ENCODE data around the gene QPRT. TPM values are rescaled to one million over a fixed set of nuclear protein-coding genes. Genes with fewer than 3 reads are reported as not detected.
"Not testable (repeated sequence)": the region's sequence is repeated elsewhere in the genome, so short reads cannot be mapped to it uniquely, and the experiment has no call there.

QPRT gene
- polyA plus RNA-seq, 1 donor: 80.1 TPM

DNA sequence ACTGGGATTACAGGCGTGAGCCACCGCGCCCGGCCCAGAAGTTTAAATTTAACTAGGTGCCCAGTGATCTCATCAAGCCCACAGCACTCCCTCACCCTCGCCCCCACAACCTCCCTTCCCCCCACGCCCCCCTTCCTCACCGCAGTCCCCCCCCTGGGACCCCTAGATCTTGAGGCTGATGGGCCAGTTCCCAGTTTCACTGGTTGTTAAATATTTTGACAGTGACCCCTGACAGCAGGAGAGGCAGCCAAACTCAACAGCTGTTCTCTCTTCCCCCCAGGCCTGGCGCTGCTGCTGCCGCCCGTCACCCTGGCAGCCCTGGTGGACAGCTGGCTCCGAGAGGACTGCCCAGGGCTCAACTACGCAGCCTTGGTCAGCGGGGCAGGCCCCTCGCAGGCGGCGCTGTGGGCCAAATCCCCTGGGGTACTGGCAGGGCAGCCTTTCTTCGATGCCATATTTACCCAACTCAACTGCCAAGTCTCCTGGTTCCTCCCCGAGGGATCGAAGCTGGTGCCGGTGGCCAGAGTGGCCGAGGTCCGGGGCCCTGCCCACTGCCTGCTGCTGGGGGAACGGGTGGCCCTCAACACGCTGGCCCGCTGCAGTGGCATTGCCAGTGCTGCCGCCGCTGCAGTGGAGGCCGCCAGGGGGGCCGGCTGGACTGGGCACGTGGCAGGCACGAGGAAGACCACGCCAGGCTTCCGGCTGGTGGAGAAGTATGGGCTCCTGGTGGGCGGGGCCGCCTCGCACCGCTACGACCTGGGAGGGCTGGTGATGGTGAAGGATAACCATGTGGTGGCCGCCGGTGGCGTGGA is 15.6 kb downstream of the QPRT start:
- peak; percentile 58 for DNase-seq

DNA sequence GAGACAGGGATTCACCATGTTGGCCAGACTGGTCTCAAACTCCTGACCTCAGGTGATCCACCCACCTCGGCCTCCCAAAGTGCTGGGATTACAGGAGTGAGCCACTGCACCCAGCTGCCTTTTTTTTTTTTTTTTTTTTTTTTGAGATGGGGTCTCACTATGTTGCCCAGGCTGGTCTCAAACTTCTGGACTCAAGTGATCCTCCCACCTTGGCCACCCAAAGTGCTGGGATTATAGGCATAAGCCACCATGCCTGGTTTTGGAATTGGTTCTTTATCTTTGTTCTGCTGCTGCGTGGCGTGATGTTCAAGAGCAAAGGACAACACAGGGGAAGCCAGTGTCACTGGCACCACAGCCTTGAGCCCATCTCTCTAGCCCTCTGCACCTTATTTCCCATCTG is 16.7 kb downstream of the QPRT start:
- not testable (repeated sequence) for DNase-seq

DNA sequence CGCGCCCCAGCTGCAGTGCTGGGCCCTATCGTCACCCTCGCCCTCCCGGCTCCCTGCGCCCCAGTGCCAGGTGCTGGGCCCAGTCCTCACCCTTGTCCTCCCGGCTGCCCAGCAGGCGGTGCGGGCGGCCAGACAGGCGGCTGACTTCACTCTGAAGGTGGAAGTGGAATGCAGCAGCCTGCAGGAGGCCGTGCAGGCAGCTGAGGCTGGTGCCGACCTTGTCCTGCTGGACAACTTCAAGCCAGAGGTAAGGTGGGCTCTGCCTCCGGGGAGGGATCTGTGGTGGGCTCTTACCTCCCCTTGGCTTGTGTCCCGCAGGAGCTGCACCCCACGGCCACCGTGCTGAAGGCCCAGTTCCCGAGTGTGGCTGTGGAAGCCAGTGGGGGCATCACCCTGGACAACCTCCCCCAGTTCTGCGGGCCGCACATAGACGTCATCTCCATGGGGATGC is 17.9 kb downstream of the QPRT start:
- no peak for DNase-seq

DNA sequence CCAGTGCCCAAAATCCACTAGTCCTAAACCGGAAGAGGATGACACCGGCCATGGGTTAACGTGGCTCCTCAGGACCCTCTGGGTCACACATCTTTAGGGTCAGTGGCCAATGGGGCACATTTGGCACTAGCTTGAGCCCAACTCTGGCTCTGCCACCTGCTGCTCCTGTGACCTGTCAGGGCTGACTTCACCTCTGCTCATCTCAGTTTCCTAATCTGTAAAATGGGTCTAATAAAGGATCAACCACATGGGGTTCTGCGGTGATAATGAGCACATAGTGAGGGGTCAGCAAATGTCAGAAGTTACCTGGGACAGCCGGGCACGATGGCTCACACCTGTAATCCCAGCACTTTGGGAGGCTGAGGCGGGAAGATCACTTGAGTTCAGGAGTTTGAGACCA is 18.4 kb downstream of the QPRT start:
- DNase-seq: no peak

DNA sequence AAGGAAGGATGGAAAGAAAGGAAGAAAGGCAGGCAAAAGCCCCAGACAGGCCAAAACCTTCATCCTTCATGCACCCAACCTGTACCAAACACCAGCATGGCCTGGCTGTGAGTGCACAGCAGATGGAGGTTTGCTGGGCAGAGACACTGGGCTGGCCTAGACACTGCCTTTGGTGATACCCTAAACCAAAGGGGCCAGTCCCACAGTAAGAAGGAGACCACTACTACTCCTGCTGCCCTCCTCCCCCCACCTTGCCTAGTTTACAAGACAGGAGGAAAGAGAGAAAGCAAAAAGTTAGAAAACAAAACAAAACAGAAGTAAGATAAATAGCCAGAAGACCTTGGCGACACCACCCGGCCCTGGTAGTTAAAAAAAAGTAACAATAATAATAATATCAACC is 19.1 kb downstream of the QPRT start:
- no peak for DNase-seq

DNA sequence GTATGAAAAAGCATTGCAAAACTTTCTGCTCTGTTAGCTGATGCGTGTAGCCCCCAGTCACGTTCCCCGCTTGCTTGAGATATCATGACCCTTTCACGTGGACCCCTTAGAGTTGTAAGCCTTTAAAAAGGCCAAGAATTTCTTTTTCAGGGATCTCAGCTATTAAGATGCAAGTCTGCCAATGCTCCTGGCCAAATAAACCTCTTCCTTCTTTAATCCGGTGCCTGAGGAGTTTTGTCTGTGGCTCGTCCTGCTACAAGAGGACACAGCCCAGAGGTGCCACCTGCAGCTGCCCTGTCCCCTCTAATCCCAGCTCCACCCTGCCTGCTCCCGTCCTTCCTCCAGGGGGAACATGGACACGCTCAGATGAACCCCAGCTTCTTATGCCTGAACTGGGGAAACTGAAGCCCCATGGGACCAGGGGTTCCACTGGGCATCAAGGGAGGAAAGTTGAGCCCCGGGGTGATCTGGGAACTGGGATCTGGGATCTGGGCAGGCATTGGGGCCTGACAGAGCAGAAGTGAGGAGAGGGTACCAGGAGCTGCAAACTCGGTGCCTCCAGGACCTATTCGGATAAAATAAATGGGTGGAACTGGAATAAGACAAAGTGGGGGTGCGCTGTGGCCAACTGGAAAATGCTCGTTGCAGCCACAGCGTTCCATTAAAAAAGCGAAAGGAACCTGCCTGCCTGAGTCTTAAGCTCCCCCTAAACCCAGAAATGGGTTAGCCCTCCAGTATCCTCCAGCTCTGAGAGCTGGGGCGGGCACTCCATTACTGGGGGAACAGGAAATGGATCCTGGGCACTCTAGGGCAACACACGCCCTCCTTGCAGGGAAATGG is 19.7 kb downstream of the QPRT start:
- no peak for DNase-seq

DNA sequence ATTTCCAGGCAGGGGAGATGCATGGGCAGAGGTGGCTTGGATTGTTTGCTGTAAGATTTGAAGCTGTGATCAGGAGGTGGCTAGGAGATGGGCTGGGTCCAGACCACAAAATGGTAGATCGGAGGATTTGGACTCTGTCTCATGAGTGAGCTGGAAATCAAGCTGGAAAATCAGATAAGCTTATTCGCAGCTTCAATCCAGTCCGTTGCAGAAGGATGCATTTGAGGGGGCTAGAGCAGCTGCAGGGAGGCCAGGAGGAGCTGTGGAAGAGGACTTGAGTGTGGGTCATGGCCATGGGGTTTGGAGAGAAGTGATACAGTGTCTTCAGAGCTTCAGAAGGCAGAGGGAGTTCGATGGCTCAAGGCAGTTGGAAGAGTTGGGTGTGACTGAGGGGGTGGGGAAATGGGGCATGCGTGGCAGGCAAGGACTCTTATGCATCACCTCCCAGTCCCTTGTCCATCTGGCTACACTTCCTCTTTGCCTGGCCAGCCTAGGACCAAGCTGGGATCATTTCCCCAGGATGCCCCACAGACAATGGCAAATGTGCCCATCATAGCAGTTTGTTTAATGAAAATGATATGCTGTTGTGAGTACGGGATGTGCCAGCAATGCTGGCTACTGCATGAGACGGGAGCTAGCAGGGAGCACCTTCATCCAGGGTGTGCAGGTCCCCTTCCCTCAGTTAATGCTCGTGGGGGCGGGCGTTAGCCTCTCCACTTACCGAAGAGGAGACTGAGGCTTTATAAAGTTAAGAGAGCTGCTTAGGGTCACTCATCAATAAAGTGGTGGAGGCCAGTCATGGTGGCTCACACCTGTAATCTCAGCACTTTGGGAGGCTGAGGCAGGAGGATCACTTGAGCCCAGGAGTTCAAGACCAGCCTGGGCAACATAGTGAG is 20.6 kb downstream of the QPRT start:
- DNase-seq: no peak

DNA sequence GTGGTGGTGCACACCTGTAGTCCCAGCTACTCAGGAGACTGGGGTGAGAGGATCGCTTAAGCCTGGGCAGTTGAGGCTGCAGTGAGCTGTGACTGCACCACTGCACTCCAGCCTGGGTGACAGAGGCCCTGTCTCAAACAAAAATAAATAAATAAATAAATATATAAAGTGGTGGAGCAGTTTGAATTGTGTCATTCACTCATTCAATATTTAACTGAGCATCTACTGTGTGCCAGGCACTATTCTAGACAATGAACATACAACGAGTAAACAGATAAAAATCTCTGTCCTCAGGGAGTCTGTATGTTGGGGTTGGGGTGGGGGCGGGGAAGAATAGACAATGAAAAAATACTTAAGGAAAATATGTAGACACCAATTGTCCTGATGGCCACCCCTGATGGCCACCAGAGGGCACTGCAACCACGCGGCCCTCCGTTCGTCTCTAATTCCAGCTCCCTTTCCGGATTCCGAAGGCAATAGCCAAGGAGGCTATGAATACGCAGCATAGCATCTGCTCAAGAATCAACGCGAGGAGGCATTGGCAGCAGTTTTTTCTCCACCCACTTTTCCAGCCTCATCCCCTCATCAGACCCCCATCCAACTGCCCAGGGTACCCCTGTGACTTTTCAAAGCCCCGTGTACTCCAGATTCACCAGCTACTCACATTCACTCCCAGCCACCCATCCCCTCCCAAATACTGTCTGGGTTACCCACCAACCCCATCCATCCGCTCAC is 21.4 kb downstream of the QPRT start:
- peak; percentile 57 for DNase-seq

DNA sequence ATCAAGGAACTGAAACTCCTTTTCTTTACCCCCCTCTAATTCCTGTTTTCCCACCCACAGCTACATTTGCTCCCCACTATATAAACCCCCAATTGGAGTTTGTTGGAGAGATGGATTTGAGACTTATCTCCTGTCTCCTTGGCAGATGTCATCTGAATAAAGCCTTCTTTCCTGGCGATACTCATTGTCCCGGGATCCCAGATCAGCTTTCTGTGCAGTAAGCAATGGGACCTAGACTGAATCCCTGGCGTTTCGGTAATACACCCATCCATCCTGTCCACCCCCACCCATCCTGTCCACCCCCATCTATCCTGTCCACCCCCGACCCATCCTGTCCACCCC is 22.2 kb downstream of the QPRT start:
- no peak for DNase-seq

DNA sequence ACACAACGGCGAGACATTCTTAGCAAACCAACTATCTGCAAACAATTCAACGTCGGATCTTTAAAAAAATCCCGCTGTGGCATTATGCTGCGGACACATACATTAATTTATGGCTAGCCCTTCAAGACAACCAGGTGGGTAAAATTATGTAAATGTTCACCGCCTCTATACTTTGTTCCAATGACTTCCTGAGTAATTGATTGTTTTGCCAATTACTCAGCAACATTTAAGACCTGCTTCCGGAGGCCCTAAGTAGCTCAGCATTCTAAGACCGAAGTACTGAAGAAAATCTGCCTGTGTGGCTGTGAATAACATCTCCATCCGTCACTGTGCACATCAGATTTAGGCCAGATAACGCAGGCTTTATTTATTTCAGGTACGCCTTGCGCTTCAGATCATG is 23.3 kb downstream of the QPRT start:
- no peak for DNase-seq

DNA sequence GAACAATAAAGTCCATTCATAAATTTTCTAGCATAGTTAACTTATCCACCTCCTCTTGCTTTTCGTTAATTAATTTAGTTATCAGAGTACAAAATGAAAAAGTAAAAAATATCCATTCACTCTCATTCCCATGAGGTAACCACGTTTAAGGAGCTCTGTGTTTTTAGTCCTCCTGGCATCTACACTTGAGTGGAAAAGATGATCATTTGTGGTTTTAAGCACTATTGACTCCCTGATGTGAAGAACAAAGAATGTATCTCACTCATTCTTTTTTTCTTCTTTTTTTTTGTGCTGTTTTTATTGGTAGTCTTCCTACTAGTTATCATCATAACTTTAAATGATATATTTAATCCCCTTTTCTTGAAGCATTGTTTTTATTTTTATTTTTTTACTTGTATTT is 26.1 kb downstream of the QPRT start:
- DNase-seq: no peak

DNA sequence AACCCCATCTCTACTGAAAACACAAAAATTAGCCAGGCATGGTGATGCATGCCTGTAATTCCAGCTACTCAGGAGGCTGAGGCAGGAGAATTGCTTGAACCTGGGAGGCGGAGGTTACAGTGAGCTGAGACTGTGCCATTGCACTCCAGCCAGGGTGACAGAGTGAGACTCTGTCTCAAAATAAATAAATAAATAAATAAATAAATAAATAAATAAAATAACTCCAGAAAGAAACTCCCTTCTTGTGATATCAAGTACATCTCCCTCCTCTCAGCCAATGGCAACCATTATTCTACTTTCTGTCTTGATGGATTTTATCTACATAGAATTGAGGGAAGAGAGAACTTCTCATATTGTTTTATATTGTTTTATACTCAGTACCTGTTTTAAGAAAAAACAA is 28.2 kb downstream of the QPRT start:
- not testable (repeated sequence) for DNase-seq

DNA sequence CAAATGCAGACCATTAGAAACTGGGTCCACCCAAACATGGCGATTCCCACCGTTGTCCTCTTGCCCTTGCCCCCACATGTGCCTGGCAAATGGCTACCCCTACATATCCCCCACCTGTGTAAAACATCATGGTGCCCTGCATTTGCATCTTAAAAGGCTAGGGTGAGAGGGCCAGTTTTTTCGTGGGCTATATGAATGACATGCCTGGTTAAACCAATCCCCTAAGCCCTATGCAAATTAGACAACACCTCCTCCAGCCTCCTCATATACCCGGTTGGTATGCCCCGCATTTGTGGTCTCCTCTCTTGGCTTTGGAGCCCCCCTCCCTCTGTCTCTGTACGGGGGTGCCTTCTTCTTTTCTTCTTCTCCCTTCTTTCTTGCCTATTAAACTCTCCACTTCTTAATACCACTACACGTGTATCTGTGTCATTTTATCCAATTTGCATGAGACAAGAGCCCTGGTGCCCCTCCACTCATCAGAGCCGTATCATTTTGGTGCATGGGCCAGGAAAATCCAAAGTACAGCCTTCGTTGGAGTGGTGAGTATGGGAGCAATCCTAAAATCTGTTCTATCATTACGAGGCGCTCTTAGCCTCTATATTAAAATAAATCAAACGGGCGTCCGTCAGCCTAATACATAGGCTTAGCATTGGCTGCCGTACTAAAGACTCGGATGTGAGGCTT is 30.1 kb downstream of the QPRT start:
- DNase-seq: no peak

DNA sequence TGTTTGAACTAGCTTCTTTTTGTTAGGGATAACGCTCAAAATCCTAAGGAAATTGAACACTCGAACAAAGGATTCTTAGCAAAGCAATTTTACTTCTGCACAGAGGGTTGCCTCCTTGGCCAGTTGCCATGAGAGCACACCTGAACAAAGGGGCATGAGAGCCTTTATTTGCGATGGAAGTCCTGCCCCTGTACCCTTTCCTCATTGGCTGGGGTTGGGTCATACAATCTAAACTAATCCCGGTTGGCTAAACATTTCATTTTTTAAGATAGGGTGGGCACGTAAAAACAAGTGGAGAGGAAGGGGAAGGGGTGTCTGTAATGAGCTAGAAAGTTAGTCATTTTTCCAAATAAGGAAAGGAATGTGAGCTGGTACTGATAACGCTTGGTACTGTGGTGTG is 30.7 kb downstream of the QPRT start:
- not testable (repeated sequence) for DNase-seq

DNA sequence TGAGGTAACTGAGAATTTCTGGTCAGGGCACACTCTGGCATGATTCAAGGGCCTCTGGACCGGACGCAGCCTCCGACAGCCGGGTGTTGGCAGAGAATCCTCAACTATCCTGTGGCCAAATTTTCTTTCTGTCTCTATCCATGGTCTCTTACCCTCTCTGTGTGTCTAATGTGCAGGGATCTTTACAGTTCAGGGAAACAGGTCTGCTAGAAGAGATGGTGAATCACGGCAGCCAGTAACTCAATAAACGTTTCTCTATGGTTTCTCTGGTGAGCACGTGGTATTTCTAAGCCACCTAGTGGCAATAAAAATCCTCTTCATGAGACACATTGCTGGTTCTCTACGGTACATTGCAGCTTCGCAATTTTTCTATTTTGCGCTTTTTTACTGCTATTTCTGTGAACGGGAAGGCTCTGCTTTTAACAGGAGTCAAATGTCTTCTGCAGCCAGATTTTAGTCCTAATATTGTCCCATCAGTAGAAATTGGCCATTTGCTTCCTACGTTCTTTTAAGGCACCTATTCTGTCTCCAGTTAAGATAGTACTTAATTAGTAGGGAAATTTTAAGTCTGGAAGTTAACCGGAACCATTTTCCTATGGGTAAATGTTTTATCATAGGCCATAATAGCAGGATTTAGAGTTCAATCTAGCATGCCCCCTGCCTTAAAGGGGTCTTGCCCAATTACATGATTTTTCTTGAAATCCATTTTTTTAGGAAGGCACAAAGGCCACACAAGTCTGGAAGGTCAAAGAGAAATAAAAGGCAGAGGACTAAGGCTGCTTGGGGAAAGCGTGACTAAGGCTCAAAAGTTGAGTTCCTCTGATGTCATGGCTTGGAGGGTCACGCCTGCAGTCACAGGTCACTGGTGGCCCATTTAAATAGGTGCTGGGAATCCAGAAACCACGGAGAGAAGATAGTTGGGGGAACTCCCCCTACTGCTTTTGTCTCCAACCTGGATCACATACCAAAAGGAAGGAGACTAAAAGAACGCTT is 31.5 kb downstream of the QPRT start:
- DNase-seq: peak; percentile 52

DNA sequence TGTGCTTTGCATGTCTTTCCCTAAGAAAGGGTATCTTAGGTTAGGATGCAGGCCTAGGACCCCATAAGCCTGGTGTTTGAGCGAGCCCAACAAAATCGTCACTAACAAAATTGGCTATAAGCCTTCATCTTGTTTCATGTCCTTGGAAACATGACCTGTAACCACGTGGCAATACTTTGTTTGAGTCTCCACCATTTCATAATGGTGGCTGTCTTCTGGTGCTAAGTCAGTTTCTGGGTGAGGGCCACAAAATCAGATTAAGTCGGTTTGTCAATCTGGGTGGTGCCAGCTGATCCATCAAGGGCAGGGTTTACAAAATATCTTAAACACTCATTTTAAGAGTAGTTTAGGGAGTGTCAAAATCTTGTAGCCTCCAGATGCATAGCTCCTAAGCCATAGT is 33.8 kb downstream of the QPRT start:
- DNase-seq: no peak

DNA sequence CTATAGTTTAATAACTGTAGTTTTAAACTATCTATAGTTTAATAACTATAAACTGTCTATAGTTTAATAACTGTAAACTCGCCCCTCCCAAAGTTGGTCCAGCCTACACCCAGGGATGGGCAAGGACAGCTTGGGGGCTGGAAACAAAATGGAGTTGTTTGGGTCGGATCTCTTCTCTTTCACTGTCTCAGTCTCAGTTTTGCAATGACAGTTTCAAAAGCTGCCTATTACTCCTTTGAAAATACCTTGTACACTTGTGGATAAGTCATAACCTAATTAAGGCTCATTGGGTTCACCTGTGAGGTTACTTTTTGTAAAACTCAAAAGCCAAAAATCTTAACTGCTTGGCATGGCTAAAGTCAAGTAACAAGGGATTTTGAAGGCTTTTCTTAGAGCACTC is 35.4 kb downstream of the QPRT start:
- DNase-seq: no peak

DNA sequence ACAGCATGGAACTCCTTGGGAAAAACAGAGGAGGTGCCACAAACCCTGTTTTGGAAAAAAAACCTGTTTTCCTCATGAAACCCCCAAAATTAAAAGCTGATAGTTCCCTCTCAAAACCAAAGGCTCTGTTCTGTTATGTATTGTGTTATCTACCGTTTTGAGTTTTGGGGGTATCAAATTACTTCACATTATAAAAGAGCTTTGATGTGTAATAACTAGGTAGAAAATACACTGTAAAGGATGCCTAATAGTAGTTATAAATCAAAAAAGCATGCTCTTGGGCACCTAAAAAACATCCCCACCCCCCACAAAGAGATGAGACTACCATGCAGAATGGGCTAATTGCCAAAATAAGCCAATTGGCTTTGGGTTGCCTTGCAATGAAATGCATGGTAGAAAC is 36.0 kb downstream of the QPRT start:
- no peak for DNase-seq

DNA sequence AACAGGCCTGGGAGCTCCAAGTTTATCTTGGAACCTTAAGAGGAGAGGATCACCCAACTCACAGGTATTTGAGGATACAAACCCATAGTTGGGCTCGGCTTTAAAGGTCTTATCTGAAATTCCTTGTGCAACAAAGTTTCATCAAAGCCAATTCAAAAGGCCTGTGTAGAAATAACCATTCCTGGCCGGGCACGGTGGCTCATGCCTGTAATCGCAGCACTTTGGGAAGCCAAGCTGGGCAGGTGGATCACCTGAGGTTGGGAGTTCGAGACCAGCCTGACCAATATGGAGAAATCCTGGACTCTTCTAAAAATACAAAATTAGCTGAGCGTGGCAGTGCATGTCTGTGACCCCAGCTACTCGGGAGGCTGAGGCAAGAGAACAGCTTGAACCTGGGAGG is 38.1 kb downstream of the QPRT start:
- no peak for DNase-seq

DNA sequence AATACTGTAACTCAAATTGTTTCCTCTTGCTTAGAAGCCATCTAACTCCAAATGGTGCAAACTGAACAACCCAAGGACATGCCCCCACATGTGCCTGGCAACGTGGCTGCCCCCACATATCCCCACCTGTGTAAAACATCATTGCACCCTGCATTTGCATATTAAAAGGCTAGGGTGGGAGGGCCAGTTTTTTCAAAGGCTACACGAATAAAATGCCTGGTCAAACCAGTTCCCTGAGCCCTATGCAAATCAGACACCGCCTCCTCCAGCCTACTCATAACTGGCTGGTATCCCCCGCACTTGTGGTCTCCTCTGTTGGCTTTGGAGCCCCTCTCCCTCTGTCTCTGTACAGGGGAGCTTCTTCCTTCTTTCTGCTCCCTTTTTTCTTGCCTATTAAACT is 40.1 kb downstream of the QPRT start:
- no peak for DNase-seq

Data from hindlimb muscle (tissue), 1 donor.